Measurements from ENCODE around the gene DCUN1D3.
"Not testable (repeated sequence)": the region's sequence is repeated elsewhere in the genome, so short reads cannot be mapped to it uniquely, and the experiment has no call there.

The DCUN1D3 gene

GRCh38 chr16:20886320-20886719 is 13.8 kb downstream of the DCUN1D3 start:
- no peak for DNase-seq

GRCh38 chr16:20884240-20884556 is 16.0 kb downstream of the DCUN1D3 start:
- DNase-seq: no peak

- no peak for DNase-seq
Observed at GRCh38 chr16:20883554-20884239, 16.5 kb downstream of the DCUN1D3 start.

GRCh38 chr16:20881503-20881878 is 18.7 kb downstream of the DCUN1D3 start:
- DNase-seq: no peak

- no peak for DNase-seq
Observed at GRCh38 chr16:20880867-20881502, 19.2 kb downstream of the DCUN1D3 start.

GRCh38 chr16:20879175-20880040 is 20.8 kb downstream of the DCUN1D3 start:
- DNase-seq: no peak

GRCh38 chr16:20878682-20879147 is 21.4 kb downstream of the DCUN1D3 start:
- no peak for DNase-seq

- DNase-seq: no peak
Observed at GRCh38 chr16:20875355-20875650, 24.9 kb downstream of the DCUN1D3 start.

GRCh38 chr16:20874088-20874581 is 26.0 kb downstream of the DCUN1D3 start:
- no peak for DNase-seq

- no peak for DNase-seq
Observed at GRCh38 chr16:20873331-20873730, 26.8 kb downstream of the DCUN1D3 start.

- DNase-seq: no peak
Observed at GRCh38 chr16:20871941-20872815, 28.0 kb downstream of the DCUN1D3 start.

- no peak for DNase-seq
Observed at GRCh38 chr16:20871258-20871657, 28.9 kb downstream of the DCUN1D3 start.

GRCh38 chr16:20870122-20870820 is 29.9 kb downstream of the DCUN1D3 start:
- DNase-seq: no peak

GRCh38 chr16:20868890-20869289 is 31.3 kb downstream of the DCUN1D3 start:
- no peak for DNase-seq

GRCh38 chr16:20867585-20867984 is 32.6 kb downstream of the DCUN1D3 start:
- no peak for DNase-seq

- DNase-seq: no peak
Observed at GRCh38 chr16:20866801-20867200, 33.4 kb downstream of the DCUN1D3 start.

GRCh38 chr16:20866145-20866772 is 33.9 kb downstream of the DCUN1D3 start:
- peak; percentile 40 for DNase-seq

- DNase-seq: no peak
Observed at GRCh38 chr16:20865420-20866131, 34.6 kb downstream of the DCUN1D3 start.

GRCh38 chr16:20864376-20864775 is 35.8 kb downstream of the DCUN1D3 start:
- not testable (repeated sequence) for DNase-seq

- no peak for DNase-seq
Observed at GRCh38 chr16:20862162-20862960, 37.8 kb downstream of the DCUN1D3 start.

All from eye (tissue), 1 donor.